Bone marrow (tissue), 2 donors: ENCODE measurements around the gene CD28.
"Not testable (repeated sequence)": the region's sequence is repeated elsewhere in the genome, so short reads cannot be mapped to it uniquely, and the experiment has no call there.

Experiments
- DNase-seq, 2 donors: peaks; one replicate each; lab custom pipeline; 2025; lab: John Stamatoyannopoulos, UW

CD28 gene

GRCh38 chr2:203748331-203749126 lies 42.1 kb downstream of the CD28 start:
- DNase-seq = no peak

- DNase-seq = no peak
Measured at GRCh38 chr2:203750346-203751068, 44.1 kb downstream of the CD28 start.

- DNase-seq = no peak
Measured at GRCh38 chr2:203751685-203752271, 45.3 kb downstream of the CD28 start.

DNA sequence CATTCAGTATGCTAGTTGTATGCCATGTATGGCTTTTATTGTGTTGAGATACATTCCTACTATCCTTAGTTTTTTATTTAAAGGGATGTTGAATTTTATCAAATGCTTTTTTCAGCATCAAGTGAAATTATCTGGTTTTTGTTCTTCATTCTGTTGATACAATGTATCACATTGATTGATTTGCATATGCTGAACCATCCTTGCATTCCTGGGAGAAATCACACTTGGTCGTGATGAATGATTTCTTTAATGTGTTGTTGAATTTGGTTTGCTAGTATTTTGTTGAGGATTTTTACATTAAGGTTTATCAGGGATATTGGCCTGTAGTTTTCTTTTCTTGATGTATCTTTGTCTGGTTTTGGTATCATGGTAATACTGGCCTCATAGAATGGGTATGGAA lies 49.7 kb downstream of the CD28 start:
- no peak for DNase-seq

DNA sequence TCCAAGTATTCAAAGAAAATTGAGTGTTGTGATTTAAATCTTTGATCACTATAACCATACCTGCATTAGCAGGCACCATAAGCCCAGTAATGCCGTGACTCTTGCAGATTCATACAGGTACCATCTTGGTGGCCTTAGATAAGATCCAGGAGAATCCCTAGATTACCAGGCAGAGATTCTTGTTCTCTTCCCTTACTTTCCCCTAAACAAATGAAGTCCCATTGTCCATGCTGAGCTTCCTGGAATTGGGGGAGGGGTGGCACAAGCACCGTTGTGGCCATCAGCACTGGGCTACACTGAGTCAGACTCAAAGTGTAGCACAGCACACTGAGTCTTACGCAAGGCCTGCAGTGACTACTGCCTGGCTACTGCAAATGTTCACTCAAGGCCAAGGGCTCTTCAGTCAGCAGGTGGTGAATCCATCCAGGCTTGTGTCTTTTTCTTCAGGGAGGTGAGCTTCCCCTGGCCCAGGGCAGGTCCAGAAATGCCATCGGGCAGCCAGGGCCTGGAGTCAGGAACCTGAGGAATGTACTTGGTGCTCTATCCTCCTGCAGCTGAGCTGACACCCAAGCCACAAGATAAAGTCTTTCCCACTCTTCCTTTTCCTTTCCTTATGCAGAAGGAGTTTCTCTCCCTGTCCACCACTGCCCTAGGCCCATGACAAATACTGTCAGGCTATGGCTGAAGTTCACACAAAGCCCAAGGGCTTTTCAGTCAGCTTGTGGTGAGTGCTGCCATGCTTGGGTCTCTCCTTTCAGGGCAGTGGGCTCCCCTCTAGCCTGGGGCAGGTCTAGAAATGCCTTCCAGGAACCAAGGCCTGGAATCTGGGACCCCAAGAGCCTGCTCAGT lies 52.6 kb downstream of the CD28 start:
- DNase-seq = no peak

DNA sequence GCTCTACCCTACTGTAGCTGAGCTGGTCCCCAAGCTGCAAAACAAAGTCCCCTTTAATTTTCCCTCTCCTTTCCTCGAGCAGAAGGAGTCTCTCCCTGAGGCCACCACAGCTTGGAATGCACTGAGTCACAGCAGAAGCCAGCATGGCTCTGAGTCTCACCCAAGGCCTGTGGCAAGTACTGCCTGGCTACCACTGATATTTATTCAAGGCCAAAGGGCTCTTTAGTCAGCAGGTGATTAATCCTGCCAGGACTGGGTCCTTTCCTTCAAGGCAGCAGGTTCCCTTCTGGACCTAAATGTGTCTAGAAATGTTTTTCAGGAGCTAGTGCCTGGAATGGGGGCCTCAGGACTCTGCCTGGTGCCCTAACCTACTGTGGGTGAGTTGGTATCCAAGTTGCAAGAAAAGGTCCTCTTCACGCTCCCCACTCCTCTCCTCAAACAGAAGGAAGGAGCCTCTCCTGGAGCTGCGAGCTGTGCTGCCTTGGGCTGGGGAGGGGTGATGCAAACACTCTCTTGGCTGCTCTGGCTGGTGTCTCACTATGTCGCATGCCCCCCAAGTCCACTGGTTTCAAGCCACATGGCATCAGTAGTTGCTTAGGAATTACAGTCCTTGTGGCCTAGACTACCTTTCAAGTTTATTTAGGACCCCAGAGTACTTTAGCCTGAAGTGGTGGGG lies 53.4 kb downstream of the CD28 start:
- DNase-seq = no peak

DNA sequence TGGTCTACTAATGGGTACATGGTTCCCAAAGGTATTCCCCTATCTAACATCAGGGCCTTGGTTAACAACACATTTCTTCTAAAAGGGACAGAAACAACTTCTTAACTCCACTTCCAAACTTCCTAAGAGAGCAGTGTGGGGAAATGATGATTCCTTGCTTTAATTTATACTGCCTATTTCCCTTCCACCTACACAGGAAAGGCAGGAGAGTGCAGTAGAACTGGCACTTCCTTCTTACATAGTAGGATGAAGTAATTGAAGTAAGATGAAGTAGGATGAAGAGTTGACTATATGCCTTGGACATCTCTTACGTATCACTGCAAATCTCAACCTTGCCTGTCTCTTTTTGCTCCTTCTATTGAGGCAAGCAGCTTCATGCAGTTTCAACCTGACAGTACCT lies 54.7 kb downstream of the CD28 start:
- no peak for DNase-seq

GRCh38 chr2:203763241-203763937 lies 57.0 kb downstream of the CD28 start:
- no peak for DNase-seq

DNA sequence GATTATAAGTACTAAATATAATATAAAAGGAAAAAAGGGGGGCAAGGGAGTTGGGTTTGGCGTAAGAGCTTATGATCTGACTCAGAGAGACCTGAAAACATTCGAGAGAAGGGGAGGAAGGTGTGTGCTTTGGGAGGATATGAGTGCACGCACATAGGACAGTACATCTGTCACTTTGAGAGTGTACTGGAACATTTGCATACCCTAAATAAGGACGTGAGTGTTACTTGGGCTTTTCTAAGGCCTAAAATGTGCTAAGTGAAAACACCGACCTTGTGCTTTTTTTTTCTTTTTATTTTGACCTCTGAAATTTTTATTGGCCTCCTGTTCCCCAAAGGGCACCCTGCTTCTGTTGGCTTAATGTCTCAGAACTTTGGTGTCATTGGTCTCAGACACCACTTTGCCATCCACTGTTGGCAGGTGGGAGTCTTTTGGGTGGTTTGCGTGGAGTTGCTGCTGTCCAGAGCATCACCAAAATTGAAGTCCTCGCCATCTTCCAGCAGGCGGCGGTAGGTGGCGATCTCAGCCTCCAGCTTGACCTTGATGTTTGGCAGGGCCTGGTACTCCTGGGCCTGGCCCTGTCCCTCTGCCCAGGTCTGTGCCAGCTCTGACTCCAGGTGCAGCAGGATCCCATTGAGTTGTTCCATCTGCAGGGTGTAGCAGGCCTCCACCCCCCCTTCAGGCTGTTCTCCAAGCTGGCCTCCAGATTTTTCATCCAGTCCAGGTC lies 57.7 kb downstream of the CD28 start:
- no peak for DNase-seq

GRCh38 chr2:203772456-203773165 lies 66.2 kb downstream of the CD28 start:
- DNase-seq = no peak

GRCh38 chr2:203774760-203775159 lies 68.3 kb downstream of the CD28 start:
- DNase-seq = no peak

GRCh38 chr2:203775684-203776083 lies 69.2 kb downstream of the CD28 start:
- no peak for DNase-seq

DNA sequence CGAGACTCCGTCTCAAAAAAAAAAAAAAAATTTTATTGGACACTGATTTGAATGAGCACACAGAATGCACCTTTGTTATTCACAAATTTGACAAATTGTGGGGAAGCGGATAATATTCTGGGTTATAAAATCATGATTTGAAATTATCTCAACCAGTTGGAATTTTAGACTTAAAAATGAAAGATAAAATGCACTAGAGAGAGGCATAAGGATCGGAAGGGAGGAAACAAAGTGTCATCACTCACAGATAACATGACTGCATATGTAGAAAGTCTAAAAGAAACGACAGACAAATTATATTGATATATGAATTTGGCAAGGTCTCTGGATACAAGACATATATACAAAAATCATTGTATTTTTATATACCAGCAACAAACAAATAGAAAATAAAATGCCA lies 70.6 kb downstream of the CD28 start:
- no peak for DNase-seq

GRCh38 chr2:203779477-203780073 lies 73.1 kb downstream of the CD28 start:
- not testable (repeated sequence) for DNase-seq

GRCh38 chr2:203780231-203780630 lies 73.8 kb downstream of the CD28 start:
- DNase-seq = no peak

DNA sequence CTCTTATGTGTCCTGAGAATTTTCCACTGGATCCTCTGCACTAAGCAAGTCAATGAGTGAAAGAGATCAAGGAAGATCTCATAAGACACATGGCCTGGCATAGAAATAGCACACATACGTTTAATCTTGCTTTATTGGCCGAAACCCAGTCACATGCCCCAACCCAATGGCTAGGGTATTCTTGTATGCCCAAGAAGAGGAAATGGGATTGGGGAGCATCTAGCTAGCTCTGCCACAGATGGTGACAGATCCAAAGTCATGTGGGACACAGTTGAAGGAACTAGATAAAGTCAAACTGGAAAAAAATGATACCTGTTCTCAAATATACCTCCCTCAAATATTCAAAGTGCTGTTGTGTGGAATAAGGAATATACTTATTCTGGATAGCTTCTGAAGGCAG lies 74.7 kb downstream of the CD28 start:
- DNase-seq = no peak

DNA sequence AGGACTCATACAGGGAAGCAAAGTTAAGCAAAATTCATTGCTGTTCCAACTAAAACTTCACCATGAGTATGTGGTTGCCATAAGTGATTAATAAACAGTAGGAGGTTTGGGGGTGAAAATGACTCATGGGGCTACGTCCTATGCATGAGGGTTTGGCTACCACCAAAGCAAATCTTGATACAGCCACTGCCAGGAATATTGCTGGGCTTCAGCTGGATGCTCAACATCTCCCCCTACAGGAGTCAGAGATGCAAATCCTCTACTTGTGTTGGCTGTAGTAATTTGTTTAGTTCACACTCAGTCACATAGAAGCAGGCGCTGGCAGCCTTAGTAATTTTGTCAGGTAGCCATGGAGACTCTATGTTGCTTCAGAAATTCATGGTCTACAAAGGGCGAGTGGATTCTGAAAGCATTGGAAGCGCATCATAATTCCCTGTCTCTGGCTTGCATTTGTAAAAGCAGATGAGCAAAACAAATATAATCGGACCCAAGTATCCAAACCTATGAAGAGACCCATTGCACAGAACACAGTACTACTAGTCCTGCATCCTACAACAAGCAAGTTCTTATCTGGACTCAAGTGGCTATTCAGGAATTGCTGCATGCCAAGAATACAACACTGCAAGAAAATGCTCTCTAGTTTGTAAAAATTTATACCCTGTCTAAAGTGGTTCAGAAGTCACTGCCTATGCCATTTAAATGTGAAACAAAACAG lies 76.0 kb downstream of the CD28 start:
- peak in 1 of 2 donors; percentile 42 for DNase-seq

- no peak for DNase-seq
Measured at GRCh38 chr2:203783496-203784203, 77.2 kb downstream of the CD28 start.
